A673 (cell line): ENCODE results near the gene ASB9. TPM values are rescaled to one million over a fixed set of nuclear protein-coding genes. Genes with fewer than 3 reads are reported as not detected.
"Not testable (repeated sequence)": the region's sequence is repeated elsewhere in the genome, so short reads cannot be mapped to it uniquely, and the experiment has no call there.

Experiments used
- BruUV-seq: library from RNA; stranded (reverse); fragments of 400-500 nt; replicated peaks from 2 replicates; lab custom pipeline; 2021; lab: Mats Ljungman, UMichigan
- CTCF ChIA-PET: fragments of 300-600 bp; sonication (Branson Sonifier 250); formaldehyde crosslinking; loops from one replicate; lab custom pipeline; 2022; ENCODE audit warnings: antibody characterized with exemption; lab: Charles Lee
- POLR2A ChIA-PET: fragments of 300-600 bp; sonication (Branson Sonifier 250); formaldehyde crosslinking; loops from one replicate; lab custom pipeline; 2022; ENCODE audit warnings: antibody characterized with exemption; ENCODE audit not compliant: low non-redundant PET; lab: Charles Lee
- DNase-seq: peaks from one replicate; pipeline ENCODE4 v3.0.0-alpha.2; 2015; ENCODE audit warnings: low spot score
- H3K27ac ChIP-seq: fragments of 200-600 bp; sonication (generic); 2 replicates; pipeline ENCODE4 v1.5.1; 2016; ENCODE audit warnings: mixed run types, low read depth, mild to moderate bottlenecking, mixed read lengths, antibody characterized with exemption, low read length; ENCODE audit not compliant: poor library complexity, severe bottlenecking
- H3K27me3 ChIP-seq: fragments of 200-600 bp; sonication (generic); replicated peaks from 2 replicates; pipeline ENCODE4 v1.6.1; 2017; ENCODE audit warnings: mixed run types, low read depth, mild to moderate bottlenecking, mixed read lengths, antibody characterized with exemption, low read length; ENCODE audit not compliant: insufficient read depth, poor library complexity
- H3K36me3 ChIP-seq: fragments of 200-600 bp; sonication (generic); 2 replicates; pipeline ENCODE4 v1.6.1; 2016; ENCODE audit warnings: mixed run types, mild to moderate bottlenecking, mixed read lengths, antibody characterized with exemption, low read length; ENCODE audit not compliant: insufficient read depth, poor library complexity, severe bottlenecking
- H3K4me1 ChIP-seq: fragments of 200-600 bp; sonication (generic); 2 replicates; pipeline ENCODE4 v1.6.1; 2017; ENCODE audit warnings: mixed run types, mild to moderate bottlenecking, mixed read lengths, antibody characterized with exemption, low read length; ENCODE audit not compliant: insufficient read depth, poor library complexity, severe bottlenecking
- H3K4me3 ChIP-seq: fragments of 200-600 bp; sonication (generic); 2 replicates; pipeline ENCODE4 v1.5.1; 2016; ENCODE audit warnings: low read depth, mixed run types, mild to moderate bottlenecking, mixed read lengths, low read length; ENCODE audit not compliant: poor library complexity, severe bottlenecking
- H3K9me3 ChIP-seq: fragments of 200-600 bp; sonication (generic); 2 replicates; pipeline ENCODE4 v1.6.1; 2016; ENCODE audit warnings: mixed run types, low read depth, mild to moderate bottlenecking, mixed read lengths, antibody characterized with exemption, low read length; ENCODE audit not compliant: poor library complexity, severe bottlenecking
- EZH2 ChIP-seq: fragments of 200-600 bp; sonication (generic); IDR thresholded peaks from 2 replicates; pipeline ENCODE4 v1.6.1; 2017; ENCODE audit warnings: borderline replicate concordance, low read depth, mild to moderate bottlenecking, mixed read lengths, antibody characterized with exemption, low read length; ENCODE audit not compliant: poor library complexity, severe bottlenecking
- intact Hi-C: fragments of 100-400 bp; cut with micrococcal nuclease; formaldehyde crosslinking; loops from one replicate; pipeline ENCODE4 v1.10.0; 2022; ENCODE audit not compliant: unreplicated experiment
- total RNA-seq: library from RNA; stranded (reverse); gene quantifications from 2 replicates; pipeline ENCODE4 v1.2.3, GENCODE V29; 2021
- TF ChIP-seq, protein P1 (sequence below): fragments of 300-800, 200-600 bp; sonication (generic); conservative IDR thresholded peaks from 2 replicates; pipeline ENCODE4 v1.5.1; 2017; ENCODE audit warnings: low read depth, mild to moderate bottlenecking, antibody characterized with exemption, low read length, moderate library complexity, mixed read lengths

The ASB9 gene
- total RNA-seq, 1 experiment from 2014 or later: not detected

DNA sequence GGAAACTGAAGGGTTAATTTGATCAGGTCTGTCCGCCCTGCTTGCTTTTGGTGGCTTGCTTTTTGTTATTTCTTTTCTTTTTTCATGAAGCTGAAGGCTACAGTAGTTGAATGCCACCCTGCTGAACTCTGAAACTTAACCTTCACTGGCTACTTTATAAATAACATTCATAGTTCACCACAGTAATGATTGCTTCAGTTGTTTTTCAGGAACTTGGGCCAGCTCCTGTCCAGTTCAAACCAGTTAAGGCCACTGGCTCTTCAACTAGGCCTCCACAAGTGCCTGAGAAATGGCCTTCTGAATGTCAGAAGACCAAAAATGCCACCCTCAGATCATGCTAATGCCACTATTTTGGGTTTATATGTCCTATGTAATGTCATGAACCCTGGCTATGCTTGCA is 7.7 kb upstream of the ASB9 start:
- intact Hi-C loops: no loop called here

DNA sequence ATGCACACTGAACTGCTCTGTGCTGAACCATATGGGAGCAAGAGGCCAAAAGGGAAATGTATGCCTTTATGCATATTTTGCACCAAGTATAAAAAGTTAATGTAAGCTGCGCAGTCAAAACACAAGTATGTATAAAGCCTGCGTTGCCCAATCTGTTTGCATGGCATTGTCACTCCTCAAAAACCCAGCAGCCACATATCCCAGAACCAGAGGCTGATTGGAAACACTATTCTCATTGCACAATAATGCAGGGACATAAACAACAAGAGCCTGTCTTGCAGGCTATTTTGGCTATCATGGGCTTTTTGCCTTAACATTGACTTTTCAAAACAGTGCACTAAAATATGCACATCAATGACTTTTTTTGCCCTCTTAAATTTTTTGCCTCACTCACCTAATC is 5.1 kb upstream of the ASB9 start:
- Histone ChIP-seq H3K27me3 (no peaks in the 10 kb centered on the region), H3K27ac (no peak overlapping the region), H3K36me3 (no peaks in the 10 kb centered on the region), H3K4me1 (no peaks in the 10 kb centered on the region), H3K4me3 (no peak overlapping the region), H3K9me3 (no peaks in the 10 kb centered on the region)
- intact Hi-C loops: no loop called here
- no TSS peak for BruUV-seq
- ChIA-PET POLR2A (no interaction called here), CTCF (no interaction called here)
- no peak for DNase-seq
- TF ChIP-seq, protein P1, sequence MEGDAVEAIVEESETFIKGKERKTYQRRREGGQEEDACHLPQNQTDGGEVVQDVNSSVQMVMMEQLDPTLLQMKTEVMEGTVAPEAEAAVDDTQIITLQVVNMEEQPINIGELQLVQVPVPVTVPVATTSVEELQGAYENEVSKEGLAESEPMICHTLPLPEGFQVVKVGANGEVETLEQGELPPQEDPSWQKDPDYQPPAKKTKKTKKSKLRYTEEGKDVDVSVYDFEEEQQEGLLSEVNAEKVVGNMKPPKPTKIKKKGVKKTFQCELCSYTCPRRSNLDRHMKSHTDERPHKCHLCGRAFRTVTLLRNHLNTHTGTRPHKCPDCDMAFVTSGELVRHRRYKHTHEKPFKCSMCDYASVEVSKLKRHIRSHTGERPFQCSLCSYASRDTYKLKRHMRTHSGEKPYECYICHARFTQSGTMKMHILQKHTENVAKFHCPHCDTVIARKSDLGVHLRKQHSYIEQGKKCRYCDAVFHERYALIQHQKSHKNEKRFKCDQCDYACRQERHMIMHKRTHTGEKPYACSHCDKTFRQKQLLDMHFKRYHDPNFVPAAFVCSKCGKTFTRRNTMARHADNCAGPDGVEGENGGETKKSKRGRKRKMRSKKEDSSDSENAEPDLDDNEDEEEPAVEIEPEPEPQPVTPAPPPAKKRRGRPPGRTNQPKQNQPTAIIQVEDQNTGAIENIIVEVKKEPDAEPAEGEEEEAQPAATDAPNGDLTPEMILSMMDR: no peak
- no peak for TF ChIP-seq EZH2

More for the DNA sequence above, 7.7 kb upstream of the ASB9 start:
- no peak overlapping the region for H3K27ac ChIP-seq
- no peaks in the 10 kb centered on the region for H3K4me1 ChIP-seq
- no peak for TF ChIP-seq EZH2
- TF ChIP-seq, protein P1: no peak
- CTCF ChIA-PET: no interaction called here
- no peak overlapping the region for H3K4me3 ChIP-seq
- no TSS peak for BruUV-seq
- no peaks in the 10 kb centered on the region for H3K36me3 ChIP-seq
- H3K9me3 ChIP-seq: no peaks in the 10 kb centered on the region
- POLR2A ChIA-PET: no interaction called here
- DNase-seq: no peak
- H3K27me3 ChIP-seq: no peaks in the 10 kb centered on the region

- H3K4me3 ChIP-seq, intact Hi-C loops, H3K27ac ChIP-seq, BruUV-seq, H3K4me1 ChIP-seq, H3K27me3 ChIP-seq, DNase-seq, POLR2A ChIA-PET, H3K36me3 ChIP-seq, H3K9me3 ChIP-seq, CTCF ChIA-PET: not testable (repeated sequence)
Measured at GRCh38 chrX:15273275-15273674, 3.4 kb upstream of the ASB9 start.

- Histone ChIP-seq H3K27me3 (no peaks in the 10 kb centered on the region), H3K36me3 (no peaks in the 10 kb centered on the region), H3K27ac (no peak overlapping the region), H3K9me3 (no peaks in the 10 kb centered on the region), H3K4me3 (no peak overlapping the region), H3K4me1 (no peaks in the 10 kb centered on the region)
- no TSS peak for BruUV-seq
- ChIA-PET POLR2A (no interaction called here), CTCF (no interaction called here)
- intact Hi-C loops: no loop called here
- DNase-seq: no peak
- TF ChIP-seq, protein P1: no peak
- no peak for TF ChIP-seq EZH2
Measured at GRCh38 chrX:15271757-15272156, 1.9 kb upstream of the ASB9 start.
